Neural crest cell (in vitro differentiated cells): ENCODE data around the gene SOAT2. TPM values are rescaled to one million over a fixed set of nuclear protein-coding genes. Genes with fewer than 3 reads are reported as not detected.

ENCODE experiments used
- DNase-seq: peaks from one replicate; pipeline ENCODE4 v3.0.0; 2021; ENCODE audit warnings: low read depth, mixed read lengths, low spot score
- H3K27ac Mint-ChIP-seq: one replicate; pipeline ENCODE4 v1.8.0; 2021; ENCODE audit warnings: mild to moderate bottlenecking, mixed read lengths; ENCODE audit not compliant: unreplicated experiment
- H3K27me3 Mint-ChIP-seq: 2 replicates; pipeline ENCODE4 v1.8.0; 2021; ENCODE audit warnings: low read depth, mild to moderate bottlenecking, mixed read lengths
- H3K36me3 Mint-ChIP-seq: 2 replicates; pipeline ENCODE4 v1.8.0; 2021; ENCODE audit warnings: low read depth, mild to moderate bottlenecking, mixed read lengths
- H3K4me1 Mint-ChIP-seq: 2 replicates; pipeline ENCODE4 v1.8.0; 2021; ENCODE audit warnings: mixed read lengths
- H3K4me3 Mint-ChIP-seq: one replicate; pipeline ENCODE4 v1.8.0; 2021; ENCODE audit warnings: mild to moderate bottlenecking, mixed read lengths
- H3K9me3 Mint-ChIP-seq: 2 replicates; pipeline ENCODE4 v1.8.0; 2021; ENCODE audit warnings: mixed read lengths
- CTCF ChIP-seq: fragments of 200-600 bp; sonication (generic); conservative IDR thresholded peaks from 2 replicates; pipeline ENCODE4 v1.5.0; 2021; ENCODE audit warnings: antibody characterized with exemption, mild to moderate bottlenecking
- total RNA-seq: library from RNA; stranded (reverse); gene quantifications from 2 replicates; pipeline ENCODE4 v1.2.1, GENCODE V29; 2021

Gene SOAT2
- total RNA-seq, 1 donor from 2014 or later: not detected

- no peaks in the 10 kb centered on the region for H3K9me3 Mint-ChIP-seq
- TF ChIP-seq CTCF: no peak
- peak overlapping the region; percentile 6 for H3K27ac Mint-ChIP-seq
- no peak overlapping the region for H3K4me3 Mint-ChIP-seq
- peaks cover 2% of the 10 kb centered on the region for H3K36me3 Mint-ChIP-seq
- H3K4me1 Mint-ChIP-seq: peaks cover 11% of the 10 kb centered on the region
- H3K27me3 Mint-ChIP-seq: no peaks in the 10 kb centered on the region
- DNase-seq: no peak
Measured at GRCh38 chr12:53060721-53061276, 42.5 kb upstream of the SOAT2 start.

- no peak for TF ChIP-seq CTCF
- Mint-ChIP-seq H3K36me3 (peaks cover 2% of the 10 kb centered on the region), H3K4me3 (no peak overlapping the region), H3K27ac (no peak overlapping the region), H3K4me1 (peaks cover 16% of the 10 kb centered on the region), H3K27me3 (no peaks in the 10 kb centered on the region), H3K9me3 (no peaks in the 10 kb centered on the region)
- no peak for DNase-seq
Measured at GRCh38 chr12:53061404-53062010, 41.8 kb upstream of the SOAT2 start.

GRCh38 chr12:53062011-53062961 is 41.0 kb upstream of the SOAT2 start:
- Mint-ChIP-seq H3K36me3 (peaks cover 2% of the 10 kb centered on the region), H3K27me3 (no peaks in the 10 kb centered on the region), H3K9me3 (no peaks in the 10 kb centered on the region), H3K4me3 (peak overlapping the region; percentile 34), H3K4me1 (peaks cover 16% of the 10 kb centered on the region), H3K27ac (no peak overlapping the region)
- no peak for TF ChIP-seq CTCF
- DNase-seq: no peak

- Mint-ChIP-seq H3K4me1 (peaks cover 16% of the 10 kb centered on the region), H3K36me3 (peaks cover 2% of the 10 kb centered on the region), H3K27ac (no peak overlapping the region), H3K27me3 (no peaks in the 10 kb centered on the region), H3K4me3 (peak overlapping the region; percentile 34), H3K9me3 (no peaks in the 10 kb centered on the region)
- DNase-seq: no peak
- no peak for TF ChIP-seq CTCF
Measured at GRCh38 chr12:53062977-53063707, 40.1 kb upstream of the SOAT2 start.
